GM23248 (cell line): ENCODE results near the gene PPFIBP1.

Source experiments
- EZH2 ChIP-seq: fragments of 200-600 bp; sonication (generic); IDR thresholded peaks from 2 replicates; pipeline ENCODE4 v1.6.1; 2018; ENCODE audit warnings: antibody characterized with exemption, mild to moderate bottlenecking; ENCODE audit not compliant: insufficient read depth, poor library complexity, severe bottlenecking
- EZH2phosphoT487 ChIP-seq: fragments of 200-600 bp; sonication (generic); IDR thresholded peaks from 2 replicates; pipeline ENCODE4 v1.6.1; 2018; ENCODE audit warnings: antibody characterized with exemption, moderate library complexity, mild to moderate bottlenecking, low read depth; ENCODE audit not compliant: insufficient read depth

GRCh38 chr12:27575762-27576118, 51.7 kb downstream of the PPFIBP1 start:
- TF ChIP-seq EZH2, result no peak
- TF ChIP-seq EZH2phosphoT487, result no peak
